ENCODE results near the gene MAP6.

DNA sequence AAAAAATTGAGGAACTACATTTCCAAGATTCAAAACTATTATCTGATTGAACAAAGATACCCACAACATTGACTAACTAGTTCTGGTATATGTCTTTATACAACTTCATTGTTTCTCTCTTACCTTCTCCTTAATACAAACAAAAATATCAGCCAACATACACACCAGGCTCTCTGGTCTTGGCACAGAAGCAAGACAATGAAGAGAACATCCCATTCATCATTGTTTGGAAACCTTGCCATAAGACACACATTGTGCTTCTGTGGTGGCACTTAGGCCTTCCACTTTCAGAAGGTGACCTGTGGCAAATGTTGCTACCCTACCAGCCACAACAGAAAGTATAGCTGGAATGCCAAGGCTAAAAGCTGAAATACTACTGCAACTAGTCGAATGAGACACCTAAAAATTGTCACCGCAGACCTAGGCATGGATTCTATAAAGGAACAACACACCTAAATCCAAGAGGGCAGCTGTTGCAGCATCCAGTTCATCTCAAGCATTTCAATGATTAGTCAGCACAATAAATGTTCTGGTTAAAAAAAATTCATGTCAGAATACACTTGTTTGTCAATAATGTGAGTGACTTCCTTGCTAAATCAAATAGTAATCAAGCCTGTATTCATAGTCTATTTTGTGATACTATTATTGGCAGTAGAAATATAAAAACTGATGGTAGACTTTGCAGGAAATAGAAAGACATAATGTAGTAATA is 26.3 kb downstream of the MAP6 start:
- no peak for TF ChIP-seq ZNF878 (CRISPR knock-in tag; IDR thresholded peaks at IDR 0.05)
- TF ChIP-seq, protein P1, sequence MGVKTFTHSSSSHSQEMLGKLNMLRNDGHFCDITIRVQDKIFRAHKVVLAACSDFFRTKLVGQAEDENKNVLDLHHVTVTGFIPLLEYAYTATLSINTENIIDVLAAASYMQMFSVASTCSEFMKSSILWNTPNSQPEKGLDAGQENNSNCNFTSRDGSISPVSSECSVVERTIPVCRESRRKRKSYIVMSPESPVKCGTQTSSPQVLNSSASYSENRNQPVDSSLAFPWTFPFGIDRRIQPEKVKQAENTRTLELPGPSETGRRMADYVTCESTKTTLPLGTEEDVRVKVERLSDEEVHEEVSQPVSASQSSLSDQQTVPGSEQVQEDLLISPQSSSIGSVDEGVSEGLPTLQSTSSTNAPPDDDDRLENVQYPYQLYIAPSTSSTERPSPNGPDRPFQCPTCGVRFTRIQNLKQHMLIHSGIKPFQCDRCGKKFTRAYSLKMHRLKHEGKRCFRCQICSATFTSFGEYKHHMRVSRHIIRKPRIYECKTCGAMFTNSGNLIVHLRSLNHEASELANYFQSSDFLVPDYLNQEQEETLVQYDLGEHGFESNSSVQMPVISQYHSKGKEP (CRISPR knock-in tag; IDR thresholded peaks at IDR 0.05): no peak
- TF ChIP-seq POLR2A (IDR thresholded peaks at IDR 0.05; ENCODE audit: insufficient read depth in 1 of 2, low read depth in 2 of 2, low read length in 2 of 2): no peak
- no peak for TF ChIP-seq ZBTB33 (CRISPR knock-in tag; IDR thresholded peaks at IDR 0.05)
- no peak for TF ChIP-seq LBX2 (CRISPR knock-in tag; IDR thresholded peaks at IDR 0.05; ENCODE audit: borderline replicate concordance)
